Measurements from ENCODE around the gene VEPH1. TPM values are rescaled to one million over a fixed set of nuclear protein-coding genes. Genes with fewer than 3 reads are reported as not detected.

VEPH1 gene
- total RNA-seq, 4 donors from 2014 or later = 0.59 to 4.7 (median 2.7) TPM

- no peak for DNase-seq (ENCODE audit: low spot score in 2 of 2)
- WGBS, 2 donors = 38 to 50% methylated on average over 1 of the region's 1 CpG
Measured at GRCh38 chr3:157294491-157294890, 208.7 kb downstream of the VEPH1 start.

GRCh38 chr3:157290766-157291165 lies 212.4 kb downstream of the VEPH1 start:
- no peak for TF ChIP-seq CTCF (IDR thresholded peaks at IDR 0.05)
- TF ChIP-seq POLR2A (IDR thresholded peaks at IDR 0.05) = no peak
- no peak for DNase-seq (ENCODE audit: low spot score in 2 of 2)
- WGBS, 2 donors = 25 to 36% methylated on average over 2 of the region's 2 CpGs
- H3K4me3 ChIP-seq (ENCODE audit: low read depth, poor library complexity, severe bottlenecking) = no peak overlapping the region
- intact Hi-C loops (cut with DNase I; ENCODE audit: low total_unique reads) = no loop called here

More at GRCh38 chr3:157294491-157294890, 208.7 kb downstream of the VEPH1 start:
- intact Hi-C loops (cut with DNase I; ENCODE audit: low total_unique reads) = no loop called here
- H3K4me3 ChIP-seq (ENCODE audit: low read depth, poor library complexity, severe bottlenecking) = no peak overlapping the region
- TF ChIP-seq POLR2A (IDR thresholded peaks at IDR 0.05) (no peak), CTCF (IDR thresholded peaks at IDR 0.05) (no peak)

GRCh38 chr3:157285966-157286365 lies 217.2 kb downstream of the VEPH1 start:
- no peak overlapping the region for H3K4me3 ChIP-seq (ENCODE audit: low read depth, poor library complexity, severe bottlenecking)
- no peak for DNase-seq (ENCODE audit: low spot score in 2 of 2)
- WGBS, 2 donors = 86 to 91% methylated on average over 2 of the region's 2 CpGs
- intact Hi-C loops (cut with DNase I; ENCODE audit: low total_unique reads) = no loop called here
- TF ChIP-seq POLR2A (IDR thresholded peaks at IDR 0.05) (no peak), CTCF (IDR thresholded peaks at IDR 0.05) (no peak)

- TF ChIP-seq POLR2A (IDR thresholded peaks at IDR 0.05) (no peak), CTCF (IDR thresholded peaks at IDR 0.05) (no peak)
- no peak overlapping the region for H3K4me3 ChIP-seq (ENCODE audit: low read depth, poor library complexity, severe bottlenecking)
- intact Hi-C loops (cut with DNase I; ENCODE audit: low total_unique reads) = no loop called here
- 74 to 88% methylated on average over 4 of the region's 4 CpGs for WGBS, 2 donors
- DNase-seq (ENCODE audit: low spot score in 2 of 2) = no peak
Measured at GRCh38 chr3:157285141-157285540, 218.1 kb downstream of the VEPH1 start.

GRCh38 chr3:157284688-157285087 lies 218.5 kb downstream of the VEPH1 start:
- intact Hi-C loops (cut with DNase I; ENCODE audit: low total_unique reads) = no loop called here
- TF ChIP-seq POLR2A (IDR thresholded peaks at IDR 0.05) (no peak), CTCF (IDR thresholded peaks at IDR 0.05) (no peak)
- H3K4me3 ChIP-seq (ENCODE audit: low read depth, poor library complexity, severe bottlenecking) = no peak overlapping the region
- WGBS, 2 donors = 61 to 64% methylated on average over 1 of the region's 1 CpG
- no peak for DNase-seq (ENCODE audit: low spot score in 2 of 2)

Data from lower leg skin (tissue), 4 donors.